ENCODE measurements around the gene B9D2.
"Not testable (repeated sequence)": the region's sequence is repeated elsewhere in the genome, so short reads cannot be mapped to it uniquely, and the experiment has no call there.

The B9D2 gene, protein sequence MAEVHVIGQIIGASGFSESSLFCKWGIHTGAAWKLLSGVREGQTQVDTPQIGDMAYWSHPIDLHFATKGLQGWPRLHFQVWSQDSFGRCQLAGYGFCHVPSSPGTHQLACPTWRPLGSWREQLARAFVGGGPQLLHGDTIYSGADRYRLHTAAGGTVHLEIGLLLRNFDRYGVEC

DNA sequence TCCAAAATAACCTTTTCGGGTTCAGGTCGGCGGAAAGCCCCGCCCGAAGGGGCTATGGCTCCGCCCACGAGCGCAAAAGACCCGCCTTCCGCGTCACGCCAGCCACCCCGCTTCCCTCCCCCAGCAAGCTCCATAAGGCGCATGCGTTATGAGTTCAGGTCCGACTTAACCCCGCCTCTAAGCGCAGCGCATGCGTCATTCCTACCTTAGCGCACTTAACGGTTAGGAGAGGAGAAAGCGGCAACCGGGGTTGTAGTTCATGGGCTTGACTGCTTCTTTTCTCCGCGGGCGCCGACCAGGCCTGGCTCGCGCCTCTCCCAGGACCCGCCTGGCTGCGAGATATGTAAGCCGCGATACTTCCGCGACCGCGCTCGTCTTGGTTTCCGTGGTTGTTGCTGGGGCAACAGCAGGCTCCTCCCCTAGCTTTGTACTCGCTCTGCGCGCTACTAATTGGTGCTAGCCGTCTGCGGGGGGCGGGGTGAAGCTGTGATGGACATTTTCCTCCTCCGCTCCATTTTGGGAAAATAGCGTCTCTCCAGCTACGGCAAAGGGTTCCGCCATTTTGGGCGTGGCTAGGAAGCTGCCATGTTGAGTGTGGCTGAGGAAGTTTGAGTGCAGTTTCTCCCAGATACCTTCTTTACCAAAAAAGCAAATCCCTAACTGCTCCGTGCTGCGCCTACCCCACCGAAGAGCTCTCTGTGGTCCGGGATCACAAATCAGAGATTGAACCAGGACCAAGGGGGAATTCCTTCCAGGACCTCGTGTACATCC, at the start of gene B9D2:
Gene B9D2, minus strand, starts transcription at position 397 of the 771 bp plus-strand sequence. CDS start 630 bp downstream, outside the sequence.
- peak; percentile 96 for DNase-seq

DNA sequence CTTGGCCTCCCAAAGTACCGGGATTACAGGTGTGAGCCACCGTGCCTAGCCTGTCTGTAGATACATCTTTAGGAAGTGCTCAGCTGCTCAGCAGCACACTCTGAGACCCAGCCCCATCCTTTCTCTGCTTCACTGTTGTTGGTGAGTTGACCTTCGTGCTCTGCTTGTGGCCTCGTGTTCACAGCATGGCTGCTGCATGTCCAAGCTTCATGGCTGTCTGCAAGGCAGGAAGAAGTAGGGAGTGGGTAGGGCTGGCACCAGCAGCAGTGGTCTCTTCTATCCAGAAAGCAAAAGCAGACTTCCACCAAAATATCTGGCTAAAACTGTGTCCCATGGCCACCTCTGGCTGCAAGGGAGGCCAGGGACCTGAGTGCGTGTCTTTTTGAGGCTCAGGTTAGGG, 49.0 kb upstream of the B9D2 start:
- no peak for DNase-seq

DNA sequence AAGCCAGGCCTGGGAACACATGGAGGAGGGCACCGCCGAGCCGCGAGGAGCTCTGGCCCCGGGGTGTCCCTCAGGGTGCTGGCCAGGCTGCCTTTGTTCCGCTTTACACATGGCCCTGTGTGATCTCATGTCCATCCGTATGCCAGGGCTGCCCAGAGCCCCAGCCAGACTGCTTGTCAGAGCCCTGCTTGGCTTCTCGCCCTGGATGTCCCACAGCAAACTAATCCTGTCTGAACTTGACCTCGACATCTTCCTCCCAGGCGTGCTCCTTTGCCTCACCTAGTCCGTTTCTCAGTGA, 48.0 kb upstream of the B9D2 start:
- DNase-seq = no peak

DNA sequence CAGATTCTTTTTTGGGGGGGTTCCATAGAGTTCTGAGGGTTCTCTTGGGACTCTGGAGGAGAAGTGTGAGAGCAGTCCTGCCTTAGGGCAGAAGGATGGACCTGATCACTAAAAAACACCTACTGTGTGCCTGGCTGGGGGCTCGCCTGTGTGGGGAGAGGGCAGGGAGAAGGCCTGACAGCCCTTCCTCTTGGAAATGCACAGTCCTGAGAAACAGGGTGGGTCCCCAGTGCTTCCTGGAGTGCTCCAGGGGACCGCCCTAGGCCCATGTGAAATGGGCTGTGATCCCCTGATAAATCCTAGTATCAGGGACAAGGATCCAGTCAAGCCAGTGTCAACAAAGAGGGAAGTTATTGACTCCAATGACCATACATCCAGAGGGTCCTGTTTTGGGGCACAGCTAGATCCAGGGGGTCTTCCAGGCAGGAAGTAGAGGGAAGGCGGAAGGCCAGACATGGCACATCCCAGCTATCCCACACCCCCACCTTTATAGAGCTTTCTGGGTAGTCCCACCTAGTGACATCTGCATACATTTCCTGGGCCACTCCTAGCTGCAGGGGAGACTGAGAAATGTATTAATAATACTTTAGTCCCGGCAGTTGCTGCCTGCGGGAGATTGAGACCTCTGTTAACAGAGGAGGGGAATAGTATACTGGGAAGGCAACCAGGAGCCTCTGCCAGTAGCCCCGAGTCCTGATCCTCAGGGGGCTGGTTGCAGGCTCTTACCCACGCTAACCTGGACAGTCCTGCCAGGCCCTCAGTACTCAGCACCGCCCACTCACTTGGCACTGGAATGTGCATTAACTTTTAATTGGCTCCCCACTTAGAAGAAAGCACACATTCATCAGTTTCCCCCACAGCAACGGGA, 47.4 kb upstream of the B9D2 start:
- no peak for DNase-seq

DNA sequence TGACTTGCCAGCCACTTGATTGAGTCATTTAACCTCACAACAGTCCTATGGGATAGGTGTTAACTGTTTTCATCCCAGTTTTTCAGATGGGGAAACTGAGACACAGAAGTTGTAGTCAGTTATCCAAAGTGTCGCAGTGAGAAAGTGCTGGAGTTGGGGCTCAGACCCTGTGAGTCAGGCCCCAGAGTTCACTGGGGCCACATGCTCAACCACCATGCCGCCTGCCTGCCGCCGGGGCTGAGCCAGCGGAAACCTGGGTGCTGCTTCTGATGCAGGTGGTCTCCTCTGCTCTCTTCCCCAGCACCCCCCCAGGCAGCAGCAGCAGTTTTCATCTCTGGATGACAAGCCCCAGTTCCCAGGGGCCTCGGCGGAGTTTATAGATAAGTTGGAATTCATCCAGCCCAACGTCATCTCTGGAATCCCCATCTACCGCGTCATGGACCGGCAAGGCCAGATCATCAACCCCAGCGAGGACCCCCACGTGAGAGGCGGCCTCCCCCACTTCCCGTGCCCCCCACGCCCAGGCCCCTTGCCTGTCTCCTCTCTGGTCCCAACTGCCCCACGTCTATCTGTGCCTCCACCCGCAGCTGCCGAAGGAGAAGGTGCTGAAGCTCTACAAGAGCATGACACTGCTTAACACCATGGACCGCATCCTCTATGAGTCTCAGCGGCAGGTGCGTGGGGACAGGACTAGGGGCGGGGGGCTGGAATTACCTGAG, 46.5 kb upstream of the B9D2 start:
- DNase-seq = no peak

DNA sequence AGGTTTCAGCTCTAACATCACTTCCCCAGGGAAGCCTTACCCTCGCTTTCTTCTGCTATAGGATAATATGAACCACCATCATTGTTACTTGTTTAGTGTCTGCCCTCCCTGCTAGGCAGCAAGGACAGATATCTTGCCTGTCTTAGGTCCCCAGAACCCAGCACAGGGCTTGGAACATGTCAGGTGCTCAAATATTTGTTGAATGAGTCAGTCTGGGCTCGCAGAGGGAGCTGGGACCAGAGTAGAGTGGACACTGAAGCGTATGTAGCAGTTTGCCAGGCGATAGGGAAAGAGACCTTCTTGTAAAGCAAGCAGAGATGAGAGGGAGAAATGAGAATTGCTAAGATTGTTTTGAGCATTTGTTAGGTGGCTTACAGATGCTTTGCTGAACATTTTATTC, 45.3 kb upstream of the B9D2 start:
- DNase-seq = no peak

DNA sequence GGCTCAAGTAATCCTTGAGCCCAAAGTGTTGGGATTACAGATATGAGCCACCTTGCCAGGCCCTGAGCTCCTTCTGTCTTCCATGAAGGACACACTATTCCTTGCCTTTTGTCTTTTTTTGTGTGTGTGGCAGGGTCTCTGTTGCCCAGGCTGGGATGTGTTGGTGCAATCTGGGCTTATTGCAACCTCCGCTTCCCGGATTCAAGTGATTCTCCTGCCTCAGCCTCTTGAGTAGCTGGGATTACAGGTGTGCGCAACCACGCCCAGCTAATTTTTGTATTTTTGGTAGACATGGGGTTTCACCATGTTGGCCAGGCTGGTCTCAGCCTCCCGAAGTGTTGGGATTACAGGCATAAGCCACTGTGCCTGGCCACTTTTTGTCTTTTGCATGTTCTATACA, 44.9 kb upstream of the B9D2 start:
- DNase-seq = not testable (repeated sequence)

DNA sequence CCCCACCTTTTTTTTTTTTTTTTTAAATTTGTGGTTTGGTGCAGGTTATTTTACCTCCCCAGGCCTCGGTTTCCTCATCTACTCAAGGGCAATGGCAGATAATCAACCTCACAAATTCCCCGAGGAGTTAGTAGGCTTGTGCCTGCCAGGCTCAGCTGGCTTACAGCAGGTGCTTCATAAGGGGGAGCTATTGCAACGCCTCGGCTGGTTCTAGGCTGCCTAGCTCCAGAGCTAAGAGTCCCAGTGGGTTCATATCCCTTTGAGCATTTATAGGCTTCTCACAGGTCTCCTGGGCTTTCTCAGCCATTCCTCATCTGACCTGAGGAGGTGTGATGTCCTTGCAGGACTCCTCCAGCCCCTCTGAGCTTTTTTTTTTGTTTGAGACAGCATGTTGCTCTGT, 44.3 kb upstream of the B9D2 start:
- no peak for DNase-seq

DNA sequence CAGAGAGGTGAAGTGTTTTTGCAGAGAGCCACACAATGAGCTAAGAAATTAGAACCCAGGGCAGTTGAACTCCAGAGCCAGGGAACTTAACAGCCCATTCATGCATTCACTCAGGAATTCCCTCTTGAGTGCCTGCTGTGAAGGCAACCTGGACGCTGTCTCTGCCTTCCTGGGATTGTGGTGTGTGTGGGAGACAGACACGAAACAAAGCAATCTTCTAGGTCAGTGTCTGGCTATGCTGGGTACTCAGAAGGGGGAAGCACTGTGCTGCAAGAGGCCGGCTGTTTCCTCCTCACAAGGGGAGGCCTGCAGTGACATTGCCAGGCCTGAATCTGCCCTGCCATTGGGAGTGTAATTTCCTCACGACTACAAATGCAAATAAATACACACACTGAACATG, 43.3 kb upstream of the B9D2 start:
- no peak for DNase-seq

DNA sequence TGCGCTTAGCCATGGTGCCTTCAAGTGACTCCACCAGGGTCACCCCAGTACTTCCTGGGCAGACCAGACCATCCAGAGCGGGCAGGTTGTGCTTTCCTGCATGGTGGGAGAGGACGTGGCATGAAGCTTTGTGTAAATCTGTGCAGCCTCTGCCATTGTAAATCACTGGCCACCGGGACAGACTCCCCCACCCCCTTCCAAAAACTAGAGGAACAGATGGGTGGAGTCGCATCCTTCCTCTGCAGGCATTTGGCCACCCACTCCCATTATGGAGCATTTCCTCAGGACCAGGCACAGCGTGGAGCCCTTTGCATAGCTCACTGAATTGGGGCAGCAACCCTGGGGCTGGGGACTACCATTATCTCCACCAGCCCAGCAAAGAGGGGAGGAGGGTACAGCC, 41.8 kb upstream of the B9D2 start:
- no peak for DNase-seq

DNA sequence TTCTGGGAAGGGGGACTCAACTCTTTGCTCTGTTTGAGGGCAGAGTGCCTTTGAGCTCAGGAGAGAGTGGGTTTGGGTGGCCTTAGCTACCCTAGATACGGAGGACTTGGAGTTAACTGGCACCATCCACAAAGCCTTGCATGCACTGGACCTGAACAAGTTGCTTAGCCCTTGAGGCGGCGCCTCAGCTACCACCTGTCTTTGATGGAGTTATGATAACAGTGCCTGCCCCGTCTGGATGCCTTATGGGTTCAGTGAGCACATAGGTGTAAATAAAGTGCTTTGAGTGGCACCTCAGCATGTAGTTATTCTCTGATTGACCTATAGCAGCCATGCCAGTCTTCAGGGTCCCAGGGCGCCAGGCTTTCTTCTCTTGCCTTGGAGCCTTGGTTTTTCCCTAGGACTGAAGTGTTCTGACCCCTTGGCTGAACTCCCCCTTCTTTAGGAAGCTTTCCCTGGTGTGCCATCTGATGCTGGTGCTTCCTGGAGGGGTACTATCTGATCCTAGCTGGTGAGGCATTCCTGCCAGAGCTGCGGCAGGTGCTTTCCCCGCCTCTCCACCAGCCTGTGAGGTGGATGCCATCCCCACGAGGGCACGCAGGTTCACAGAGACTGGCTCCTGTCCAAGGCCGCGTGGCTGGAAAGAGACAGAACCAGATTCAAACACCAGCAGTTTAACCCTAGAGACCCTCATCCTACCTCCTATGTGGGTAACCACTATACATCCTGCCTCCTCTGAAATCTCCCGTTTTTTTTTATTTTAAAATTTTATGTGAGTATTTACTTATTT, 39.4 kb upstream of the B9D2 start:
- DNase-seq = no peak

DNA sequence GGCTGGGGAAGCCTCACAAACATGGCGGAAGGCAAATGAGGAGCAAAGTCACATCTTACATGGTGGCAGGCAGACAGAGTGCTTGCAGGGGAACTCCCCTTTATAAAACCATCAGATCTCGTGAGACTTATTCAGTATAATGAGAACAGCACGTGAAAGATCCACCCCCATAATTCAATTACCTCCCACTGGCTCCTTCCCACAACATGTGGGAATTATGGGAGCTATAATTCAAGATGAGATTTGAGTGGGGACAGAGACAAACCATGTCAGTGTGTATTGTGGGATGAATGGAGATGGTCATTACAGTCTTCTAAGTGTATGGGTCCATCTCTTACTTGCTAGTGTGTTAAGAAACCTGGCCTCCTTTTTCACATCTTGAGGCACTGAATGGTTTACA, 38.1 kb upstream of the B9D2 start:
- DNase-seq = no peak

DNA sequence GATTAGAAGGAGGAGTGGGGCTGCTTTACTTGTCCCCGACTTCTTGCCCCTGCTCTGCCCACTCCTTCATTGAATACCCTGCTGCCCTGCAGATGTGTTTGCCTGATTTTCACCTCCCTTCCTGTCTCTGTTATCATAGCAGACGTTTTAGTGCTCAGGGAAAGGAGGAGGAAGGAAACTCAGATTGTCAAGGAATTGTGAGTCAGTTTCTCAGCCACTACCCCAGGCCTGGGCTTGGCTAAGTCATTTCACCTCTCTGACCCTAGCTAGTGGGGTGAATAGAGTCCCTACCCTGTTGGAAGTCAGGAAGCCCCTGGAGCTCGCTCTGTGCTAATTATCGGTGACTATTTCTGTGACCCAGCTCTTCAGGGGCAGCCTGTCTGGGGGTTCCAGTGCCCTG, 37.5 kb upstream of the B9D2 start:
- no peak for DNase-seq

DNA sequence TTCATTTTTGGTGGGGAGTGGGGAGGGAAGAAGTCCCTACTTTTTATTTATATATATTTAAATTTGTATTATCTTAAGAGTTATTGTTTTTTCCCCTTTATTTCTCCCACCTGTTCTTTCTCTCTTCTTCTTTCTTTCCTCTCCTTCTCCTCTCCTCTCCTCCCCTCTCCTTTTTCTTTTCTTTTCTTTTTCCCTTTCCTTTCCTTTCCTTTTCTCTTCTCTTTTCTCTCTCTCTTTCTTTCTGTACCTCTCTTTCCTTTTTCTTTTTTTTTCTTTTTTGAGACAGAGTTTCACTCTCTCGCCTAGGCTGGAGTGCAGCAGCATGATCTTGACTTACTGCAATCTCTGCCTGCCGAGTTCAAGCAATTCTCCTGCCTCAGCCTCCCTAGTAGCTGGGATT, 35.6 kb upstream of the B9D2 start:
- DNase-seq = no peak

DNA sequence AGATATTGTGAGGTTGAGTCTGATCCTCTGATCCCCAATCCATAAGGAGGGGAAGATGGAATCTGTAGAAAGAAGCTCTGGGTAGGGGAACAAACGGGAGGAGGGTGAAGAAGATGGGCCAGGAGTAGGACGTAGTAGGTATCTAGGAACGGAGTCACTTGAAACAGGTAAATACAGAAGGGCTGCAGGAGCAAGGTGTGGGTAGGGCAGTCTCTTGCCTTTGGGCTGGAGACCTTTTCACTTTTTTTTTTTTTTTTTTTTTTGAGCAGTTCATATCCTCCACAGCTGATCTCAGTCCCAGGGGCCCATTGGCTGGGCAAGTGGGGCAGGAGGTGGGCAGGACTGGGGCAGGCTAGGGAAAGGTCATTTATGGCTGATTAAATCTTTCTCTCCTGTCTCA, 35.1 kb upstream of the B9D2 start:
- DNase-seq = no peak

DNA sequence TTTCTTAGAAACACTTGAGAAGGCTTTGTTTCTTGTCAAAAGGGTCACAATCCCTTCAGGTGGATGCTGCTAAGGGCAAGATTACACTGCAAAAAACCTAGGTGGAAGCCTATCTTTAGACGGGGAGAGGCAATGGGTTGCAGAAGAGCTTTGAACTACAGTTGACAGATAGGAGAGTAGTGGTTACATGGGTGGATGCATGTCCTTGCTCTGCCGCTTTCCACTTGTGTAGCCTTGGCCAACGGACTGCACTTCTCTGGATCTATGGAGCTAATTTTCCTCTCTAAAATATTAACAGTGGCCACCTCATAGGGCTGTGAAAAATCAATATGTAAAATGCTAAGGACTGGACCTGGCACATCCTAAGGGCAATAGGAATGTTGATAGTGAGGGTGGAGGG, 34.6 kb upstream of the B9D2 start:
- DNase-seq = no peak

DNA sequence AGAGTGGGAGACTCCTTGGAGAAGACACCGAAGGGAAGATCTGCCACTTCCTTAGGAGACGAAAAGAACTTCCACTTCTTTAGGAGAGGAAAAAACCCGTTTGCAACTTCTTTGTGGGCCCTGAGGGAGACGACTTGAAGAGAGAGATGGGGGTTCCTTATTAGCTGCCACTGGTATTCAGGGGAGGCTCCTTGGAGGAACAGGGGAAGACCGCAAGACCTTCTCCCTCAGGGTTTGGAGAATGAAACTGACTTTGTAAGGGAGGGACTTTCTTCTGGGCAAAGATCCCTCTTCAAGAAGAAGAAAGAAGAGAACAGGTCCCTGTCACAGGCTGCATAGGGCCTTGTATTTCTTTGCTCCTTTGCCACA, 34.1 kb upstream of the B9D2 start:
- DNase-seq = no peak

DNA sequence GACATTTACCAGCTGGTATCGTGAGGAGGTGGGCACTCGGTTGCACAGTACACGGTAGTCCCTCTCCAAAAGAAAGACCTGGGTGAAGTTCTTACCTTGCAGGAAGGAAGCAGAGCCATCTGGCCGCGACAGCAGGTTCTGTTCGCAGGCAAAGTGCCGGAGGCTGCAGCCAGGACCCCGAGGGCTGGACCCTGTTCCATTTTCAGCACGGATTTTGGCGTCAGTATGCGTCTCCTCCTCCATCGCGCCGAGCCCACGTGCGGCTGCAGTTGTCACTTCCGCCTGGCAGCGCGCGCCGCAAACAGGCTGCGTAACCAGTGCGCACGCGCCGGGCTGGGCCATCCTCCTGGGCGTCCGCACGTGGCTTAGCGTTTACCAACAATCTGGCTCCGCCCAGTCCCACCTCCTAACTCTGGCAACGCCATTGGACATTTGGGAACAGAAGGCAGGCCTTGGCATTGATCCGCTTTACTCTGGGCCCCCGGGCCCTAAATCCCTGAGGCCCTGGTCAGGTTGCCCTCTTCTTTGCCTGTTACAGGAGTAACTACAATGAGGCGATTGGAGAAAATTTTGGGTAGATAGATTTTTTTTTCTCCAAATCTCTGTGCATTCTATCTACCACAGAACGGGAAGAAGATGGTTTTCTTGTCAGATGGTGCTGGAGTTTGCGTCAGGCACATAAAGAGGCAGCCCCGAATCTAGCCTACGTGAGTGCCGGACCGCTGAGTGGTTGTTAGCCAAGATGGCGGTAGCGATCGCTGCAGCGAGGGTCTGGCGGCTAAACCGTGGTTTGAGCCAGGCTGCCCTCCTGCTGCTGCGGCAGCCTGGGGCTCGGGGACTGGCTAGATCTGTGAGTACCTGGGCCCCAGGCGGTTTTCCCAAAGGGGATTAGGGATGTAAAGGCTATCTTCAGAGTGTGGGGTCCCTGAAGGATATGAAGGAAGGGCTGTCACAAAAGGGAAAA, 33.4 kb upstream of the B9D2 start, which contains the start of the genes BCKDHA and EXOSC5:
Gene BCKDHA, plus strand, starts transcription at position 733 of the 964 bp plus-strand sequence. Its CDS starts 10 bp downstream, at position 743.
Gene EXOSC5, minus strand, starts transcription at position 274 of the 964 bp plus-strand sequence. Its CDS starts 31 bp downstream, at position 243.
- DNase-seq = peak; percentile 97

DNA sequence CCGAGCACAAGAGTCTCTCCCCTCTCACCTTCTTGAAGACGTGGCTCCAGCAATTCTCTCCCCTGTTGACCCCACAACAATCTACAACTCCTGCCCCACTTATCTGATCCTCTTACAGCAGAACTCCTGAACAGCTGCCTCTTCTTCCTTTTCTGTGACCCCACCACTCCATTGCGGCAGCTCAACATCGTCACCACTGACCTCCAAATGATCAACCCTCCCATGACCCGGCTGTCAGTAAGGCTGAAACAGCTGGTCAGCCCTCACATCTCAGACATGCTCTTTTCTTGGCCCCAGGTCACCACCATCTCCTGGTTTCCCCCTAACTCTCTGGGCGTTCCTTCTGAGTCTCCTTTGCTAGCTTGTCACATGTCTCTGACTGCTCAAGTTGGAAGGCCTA, 31.4 kb upstream of the B9D2 start:
- DNase-seq = no peak

DNA sequence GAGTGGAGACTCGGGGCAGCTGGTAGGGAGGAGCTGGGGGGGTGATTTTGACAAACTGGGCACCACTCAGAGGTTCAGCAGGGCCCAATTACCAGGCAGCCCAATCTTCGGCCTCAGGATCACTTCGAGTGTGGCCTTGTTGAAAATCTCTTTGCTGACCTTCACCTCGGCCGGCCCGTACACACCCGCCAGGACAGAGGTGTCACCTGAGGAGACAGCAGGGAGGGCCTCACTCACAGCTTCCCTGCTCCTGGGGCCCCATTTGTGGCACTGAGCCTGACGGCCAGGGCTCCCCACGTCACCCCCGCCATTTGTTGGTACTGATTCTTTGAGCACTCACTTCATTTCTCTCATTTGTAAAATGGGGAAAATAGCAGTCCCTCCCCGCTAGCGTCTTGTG, 28.8 kb upstream of the B9D2 start:
- DNase-seq = no peak

DNA sequence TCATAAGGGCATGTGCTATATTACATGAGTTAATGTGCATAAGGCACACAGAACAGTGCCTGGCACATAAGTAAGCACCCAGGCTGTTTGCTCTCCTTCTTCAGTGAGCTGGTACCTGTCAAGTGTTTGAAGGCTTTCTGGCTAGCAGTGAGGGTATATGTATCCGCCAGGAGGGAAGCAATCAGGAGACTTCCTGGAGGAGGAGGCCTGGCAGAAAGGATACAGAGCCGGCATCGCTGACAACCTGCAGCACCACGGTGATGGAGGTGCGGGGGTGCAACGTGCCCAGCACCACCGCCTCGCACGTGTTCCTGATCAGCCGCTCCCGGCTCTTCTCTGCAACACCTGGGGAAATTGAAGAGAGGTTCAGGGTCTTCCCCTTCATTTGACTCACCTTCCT, 27.7 kb upstream of the B9D2 start:
- no peak for DNase-seq

Data from activated T-cell treated with anti-CD3 and anti-CD28 coated beads for 4 hours (primary cell).